Putamen (tissue), 1 donor: Measurements from ENCODE around the gene MPPE1.
A peak's percentile ranks its signal among the peaks of the same experiment; 100 is the strongest.
"Not testable (repeated sequence)": the region's sequence is repeated elsewhere in the genome, so short reads cannot be mapped to it uniquely, and the experiment has no call there.

Experiments
- DNase-seq: peaks from one replicate; pipeline ENCODE4 v3.0.0-alpha.2; 2016; ENCODE audit warnings: low spot score

Gene MPPE1

DNA sequence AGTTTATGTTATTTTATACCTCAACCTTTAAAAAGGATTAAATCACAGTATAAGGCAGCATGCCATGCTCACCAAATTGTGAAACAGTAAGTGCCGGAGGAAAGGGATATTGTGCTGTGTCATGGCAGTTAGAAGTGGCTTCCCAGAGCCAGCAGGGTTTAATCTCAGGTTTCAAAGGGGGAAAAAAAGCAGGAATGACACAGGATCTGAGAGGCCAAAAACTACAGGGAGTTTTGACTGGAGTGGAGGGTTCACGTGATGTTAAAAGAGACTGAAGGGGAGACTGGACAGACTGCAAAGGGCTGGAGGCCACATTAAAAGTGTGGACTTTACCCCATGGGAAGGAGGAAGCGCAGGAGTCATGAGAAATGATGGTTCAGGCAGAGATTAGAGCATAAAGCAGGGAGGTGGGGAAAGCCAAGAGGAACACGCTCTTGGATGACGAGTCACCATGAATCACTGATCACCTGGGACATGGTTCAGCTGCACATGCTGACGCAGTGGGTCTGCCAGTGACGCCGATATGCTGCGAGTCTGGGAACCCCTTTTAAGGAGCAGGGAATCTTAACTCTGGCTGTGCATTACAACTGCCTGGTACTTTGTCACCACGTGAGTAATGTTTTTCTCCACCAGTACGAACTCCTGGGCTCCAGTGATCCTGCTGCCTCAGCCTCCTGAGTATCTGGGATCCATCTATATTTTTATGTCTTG, 50.8 kb downstream of the MPPE1 start:
- DNase-seq = peak; percentile 69

DNA sequence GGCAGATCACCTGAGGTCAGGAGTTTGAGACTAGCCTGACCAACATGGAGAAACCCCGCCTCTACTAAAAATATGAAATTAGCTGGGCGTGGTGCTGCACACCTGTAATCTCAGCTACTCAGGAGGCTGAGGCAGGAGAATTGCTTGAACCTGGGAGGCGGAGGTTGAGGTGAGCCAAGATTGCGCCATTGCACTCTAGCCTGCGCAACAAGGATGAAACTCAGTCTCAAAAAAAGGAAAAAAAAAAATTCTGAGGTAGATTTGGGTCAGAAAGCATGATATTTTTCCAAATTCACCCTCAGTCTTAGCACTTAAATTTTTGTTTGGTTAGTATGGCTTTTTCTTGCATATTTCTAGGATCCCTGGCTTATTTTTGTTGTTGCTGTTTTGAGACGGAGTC, 53.6 kb downstream of the MPPE1 start:
- DNase-seq = not testable (repeated sequence)

DNA sequence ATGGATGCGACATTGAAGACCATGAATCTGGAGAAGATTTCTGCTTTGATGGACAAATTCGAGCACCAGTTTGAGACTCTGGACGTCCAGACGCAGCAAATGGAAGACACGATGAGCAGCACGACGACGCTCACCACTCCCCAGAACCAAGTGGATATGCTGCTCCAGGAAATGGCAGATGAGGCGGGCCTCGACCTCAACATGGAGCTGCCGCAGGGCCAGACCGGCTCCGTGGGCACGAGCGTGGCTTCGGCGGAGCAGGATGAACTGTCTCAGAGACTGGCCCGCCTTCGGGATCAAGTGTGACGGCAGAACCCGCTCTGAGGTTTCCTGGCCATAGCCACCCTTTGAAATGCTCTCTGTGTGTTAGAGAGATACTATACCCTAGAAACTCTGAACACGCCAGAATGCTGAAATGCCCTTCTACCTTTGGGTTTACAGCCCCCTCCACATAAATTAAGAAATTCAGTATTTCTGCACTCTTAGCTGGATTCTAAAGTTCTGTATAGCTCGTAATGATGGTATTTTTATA, 56.2 kb downstream of the MPPE1 start:
- no peak for DNase-seq

DNA sequence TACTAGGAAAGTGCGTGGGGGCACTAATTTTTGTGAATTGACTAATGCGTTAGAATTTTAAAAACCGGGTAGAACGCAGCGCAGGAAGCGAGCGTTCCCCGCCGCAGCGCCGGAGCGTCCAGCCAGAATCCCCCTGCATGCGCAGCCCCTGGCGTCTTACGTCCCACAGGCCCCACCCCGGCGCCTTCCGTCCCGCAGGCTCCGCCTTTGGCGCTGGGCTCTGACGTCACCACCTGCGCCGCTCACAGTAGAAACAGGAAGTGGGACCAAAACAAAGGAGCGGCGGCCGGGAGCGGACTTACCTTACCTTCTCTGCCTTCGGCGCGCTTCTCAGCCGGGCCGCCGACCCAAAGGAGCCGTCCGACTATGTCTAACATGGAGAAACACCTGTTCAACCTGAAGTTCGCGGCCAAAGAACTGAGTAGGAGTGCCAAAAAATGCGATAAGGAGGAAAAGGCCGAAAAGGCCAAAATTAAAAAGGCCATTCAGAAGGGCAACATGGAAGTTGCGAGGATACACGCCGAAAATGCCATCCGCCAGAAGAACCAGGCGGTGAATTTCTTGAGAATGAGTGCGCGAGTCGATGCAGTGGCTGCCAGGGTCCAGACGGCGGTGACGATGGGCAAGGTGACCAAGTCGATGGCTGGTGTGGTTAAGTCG, 56.8 kb downstream of the MPPE1 start, which contains the start of gene CHMP1B:
CHMP1B (plus strand) TSS at position 268 of the 660 bp plus-strand sequence; CDS start at position 367, 99 bp downstream.
- peak; percentile 97 for DNase-seq

DNA sequence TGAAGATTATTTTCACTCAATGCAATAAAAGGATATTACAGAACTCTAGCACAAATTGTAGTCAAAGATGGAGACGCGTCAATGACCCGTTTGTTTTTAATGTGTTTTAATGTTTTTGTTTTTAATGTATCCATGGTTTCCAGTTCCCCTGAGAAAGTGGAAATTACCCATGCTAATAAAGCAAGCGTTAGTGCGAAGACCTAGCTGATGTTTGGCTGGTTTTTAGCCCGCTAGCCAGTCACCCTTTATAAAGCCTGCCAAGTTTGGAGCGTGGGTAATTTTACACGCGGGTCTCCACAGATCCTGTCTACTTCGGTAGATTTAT, 57.3 kb downstream of the MPPE1 start:
- DNase-seq = no peak

DNA sequence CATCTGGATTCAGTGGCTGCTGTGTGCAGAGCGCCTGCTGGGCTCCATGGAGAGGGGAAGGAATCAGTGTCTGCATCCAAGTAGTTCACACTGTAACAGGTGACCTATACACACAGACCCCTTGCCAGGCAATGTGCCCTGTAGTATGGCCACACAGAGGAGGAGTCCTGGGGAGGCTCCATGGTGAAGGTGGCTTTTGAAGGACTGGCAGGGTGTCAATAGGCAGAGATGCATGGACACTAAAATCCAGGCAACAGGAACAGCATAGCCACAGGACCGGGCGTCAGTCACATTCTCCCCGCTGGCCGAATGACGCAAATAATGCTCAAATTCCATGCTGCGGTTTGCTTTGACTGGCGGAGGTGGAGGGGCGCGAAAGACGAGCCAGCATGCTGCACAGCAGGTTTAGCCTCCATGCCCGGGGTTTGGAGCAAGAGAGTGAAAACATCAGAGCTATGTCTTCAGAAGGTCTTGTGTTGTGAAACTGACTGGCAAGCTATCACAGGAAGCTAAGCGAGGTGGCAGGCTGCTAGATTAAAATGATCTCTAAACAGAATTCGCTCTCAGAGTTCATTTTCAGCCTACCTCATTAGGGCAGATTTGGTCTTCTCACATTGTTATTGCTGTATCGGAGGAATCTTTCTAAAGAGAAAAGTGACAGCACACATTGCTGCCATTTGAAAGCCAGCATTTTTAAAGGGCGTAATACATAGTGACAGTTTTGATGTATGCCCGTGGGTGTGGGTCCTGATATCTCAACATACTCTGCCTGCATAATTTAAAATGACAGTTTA, 58.1 kb downstream of the MPPE1 start:
- DNase-seq = peak; percentile 83

DNA sequence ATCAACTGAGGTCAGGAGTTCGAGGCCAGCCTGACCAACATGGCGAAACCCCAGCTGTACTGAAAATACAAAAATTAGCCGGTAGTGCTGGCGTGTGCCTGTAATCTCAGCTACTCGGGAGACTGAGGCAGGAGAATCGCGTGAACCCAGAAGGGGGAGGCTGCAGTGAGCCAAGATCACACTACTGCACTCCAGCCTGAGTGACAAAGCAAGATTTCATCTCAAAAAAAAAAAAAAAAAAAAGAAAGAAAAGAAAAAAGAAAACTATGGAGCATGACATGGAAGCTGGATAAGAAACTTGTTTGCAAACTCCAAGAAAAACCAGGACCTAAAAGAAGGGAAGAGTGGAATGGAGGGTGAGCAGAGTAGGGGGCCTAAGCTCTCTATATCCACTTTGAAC, 58.8 kb downstream of the MPPE1 start:
- no peak for DNase-seq

DNA sequence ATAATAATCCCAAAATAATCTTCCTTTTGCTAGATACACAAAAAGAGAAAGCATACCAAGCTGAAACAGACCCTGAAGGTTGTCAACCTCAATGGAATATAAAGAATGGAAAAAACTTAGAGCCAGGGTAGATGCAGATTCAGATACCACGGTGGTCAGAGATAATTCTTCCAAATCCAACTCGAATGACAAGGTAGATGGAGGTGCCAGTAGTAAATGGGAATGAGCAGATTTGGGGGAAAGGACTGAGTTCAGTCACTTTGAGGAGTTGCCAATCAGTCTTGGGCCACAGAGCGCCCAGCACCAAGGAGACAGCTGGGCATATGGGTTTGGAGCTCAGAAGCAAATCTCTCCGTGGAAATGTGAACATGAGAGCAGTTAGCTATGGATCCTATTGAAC, 60.3 kb downstream of the MPPE1 start:
- DNase-seq = no peak

DNA sequence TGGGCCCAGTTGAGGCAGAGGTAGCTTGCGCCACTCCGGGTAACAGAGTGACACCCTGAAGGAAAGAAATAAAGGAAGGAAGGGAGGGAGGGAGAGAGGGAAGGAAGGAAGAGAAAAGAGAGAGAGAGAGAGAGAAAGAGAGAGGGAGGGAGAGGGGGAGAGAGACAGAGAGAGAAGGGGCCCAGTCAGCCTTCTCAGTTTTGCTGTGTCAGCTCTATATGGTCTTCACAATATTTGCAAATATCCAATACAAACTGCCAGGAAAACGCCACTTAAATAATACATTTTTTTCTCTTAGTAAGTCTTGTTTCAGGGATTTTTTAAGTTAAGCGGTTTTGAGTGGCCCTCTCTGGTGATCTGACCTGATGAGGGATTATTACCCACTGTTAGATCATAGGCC, 62.5 kb downstream of the MPPE1 start:
- DNase-seq = no peak

DNA sequence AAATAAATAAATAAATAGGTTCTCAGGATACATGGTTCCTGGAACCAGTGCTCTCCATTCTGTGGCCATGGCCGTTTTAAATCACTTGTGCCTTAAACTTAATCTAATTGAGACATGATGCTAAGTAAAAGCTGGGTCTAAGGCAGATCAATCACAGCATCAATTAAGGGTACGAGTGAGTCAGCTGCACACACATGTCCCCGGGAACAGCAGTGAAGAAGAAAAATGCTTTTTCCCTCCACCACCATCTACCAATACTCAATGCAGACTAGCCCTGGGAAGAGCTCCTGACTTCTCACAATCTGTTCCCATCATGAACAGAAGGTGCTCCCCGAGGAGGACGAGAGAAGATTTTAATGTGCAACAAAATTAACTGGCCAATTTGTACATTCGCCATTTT, 63.7 kb downstream of the MPPE1 start:
- no peak for DNase-seq

DNA sequence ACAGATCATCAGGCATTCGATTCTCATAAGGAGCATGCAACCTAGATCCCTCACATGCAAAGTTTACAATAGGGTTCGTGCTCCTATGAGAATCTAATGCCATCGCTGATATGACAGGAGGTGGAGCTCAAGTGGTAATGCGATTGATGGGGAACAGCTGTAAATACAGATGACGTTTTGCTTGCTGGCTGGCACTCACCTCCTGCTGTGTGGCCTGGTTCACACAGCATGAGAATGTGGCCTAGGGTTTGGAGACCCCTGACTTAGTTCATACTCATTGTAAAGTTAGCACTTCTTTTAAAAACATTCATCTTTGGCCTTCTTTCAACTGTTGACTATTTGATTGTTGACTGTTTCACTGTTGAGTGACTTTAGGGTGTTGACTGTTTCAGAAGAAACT, 65.6 kb downstream of the MPPE1 start:
- no peak for DNase-seq

DNA sequence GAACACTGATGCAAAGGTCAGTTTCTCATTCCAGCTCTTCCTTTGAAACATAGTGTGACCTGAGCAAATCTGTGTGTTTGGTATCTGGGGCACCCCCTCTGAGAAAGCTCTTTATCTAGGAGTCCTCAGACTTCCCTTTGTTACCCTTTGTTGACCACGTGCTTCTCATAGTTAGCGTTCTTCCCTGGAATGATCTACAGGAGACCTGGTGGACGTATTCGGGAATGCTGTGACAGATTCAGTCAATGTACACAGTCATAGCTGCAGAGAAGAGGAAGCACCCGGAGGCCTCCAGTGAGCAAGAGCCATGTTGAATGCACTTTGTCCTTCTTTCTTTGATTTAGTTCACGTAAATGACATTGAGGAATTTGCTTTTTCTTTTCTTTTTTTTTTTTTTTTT, 67.6 kb downstream of the MPPE1 start:
- DNase-seq = no peak

DNA sequence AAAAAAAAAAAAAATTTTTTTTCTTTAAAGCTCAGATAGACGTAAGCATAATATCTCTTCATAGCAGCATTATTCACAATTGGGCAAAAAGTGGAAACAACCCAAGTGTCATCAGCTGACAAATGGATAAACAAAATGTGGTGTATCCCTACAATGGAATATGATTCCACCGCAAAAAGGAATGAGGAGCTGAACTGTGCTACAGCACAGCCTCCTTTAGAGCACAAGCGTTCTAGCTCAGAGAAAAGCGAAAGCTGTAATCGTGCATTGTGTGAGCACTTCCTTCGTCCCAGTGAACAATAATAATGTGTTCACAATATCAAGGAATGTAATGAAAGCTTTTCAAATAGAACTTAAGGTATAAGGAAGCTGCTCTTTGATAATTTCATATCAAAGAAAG, 68.6 kb downstream of the MPPE1 start:
- no peak for DNase-seq

DNA sequence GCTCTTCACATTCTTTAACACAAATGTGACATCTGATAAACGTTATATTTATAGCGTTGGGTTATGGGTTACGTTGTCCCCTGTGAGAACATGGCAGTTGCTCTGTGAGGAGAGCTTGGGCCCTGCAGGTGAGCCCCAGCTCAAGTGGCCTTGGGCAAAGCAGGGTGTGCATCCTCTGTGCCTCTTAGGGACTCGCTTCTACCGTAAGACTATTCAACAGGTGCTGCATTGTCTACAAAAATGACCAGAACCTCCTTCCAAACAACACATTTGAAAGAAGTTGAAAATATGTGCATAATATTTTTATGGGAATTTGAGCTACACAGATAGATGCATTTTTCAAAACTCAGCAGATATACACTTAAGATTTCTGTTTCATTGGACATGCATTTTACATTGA, 73.3 kb downstream of the MPPE1 start:
- no peak for DNase-seq
